Stimulated activated naive CD4-positive, alpha-beta T cell treated with Interleukin-2 at 50 U/mL for 16 hours (primary cell): ENCODE results near the gene APBB2.
"Not testable (repeated sequence)": the region's sequence is repeated elsewhere in the genome, so short reads cannot be mapped to it uniquely, and the experiment has no call there.

ENCODE experiments used
- DNase-seq: peaks from one replicate; lab custom pipeline; 2025; lab: John Stamatoyannopoulos, UW

The APBB2 gene

GRCh38 chr4:41060352-41061334 lies 153.7 kb downstream of the APBB2 start:
- DNase-seq: no peak

- not testable (repeated sequence) for DNase-seq
Observed at GRCh38 chr4:41059411-41059810, 154.9 kb downstream of the APBB2 start.

DNA sequence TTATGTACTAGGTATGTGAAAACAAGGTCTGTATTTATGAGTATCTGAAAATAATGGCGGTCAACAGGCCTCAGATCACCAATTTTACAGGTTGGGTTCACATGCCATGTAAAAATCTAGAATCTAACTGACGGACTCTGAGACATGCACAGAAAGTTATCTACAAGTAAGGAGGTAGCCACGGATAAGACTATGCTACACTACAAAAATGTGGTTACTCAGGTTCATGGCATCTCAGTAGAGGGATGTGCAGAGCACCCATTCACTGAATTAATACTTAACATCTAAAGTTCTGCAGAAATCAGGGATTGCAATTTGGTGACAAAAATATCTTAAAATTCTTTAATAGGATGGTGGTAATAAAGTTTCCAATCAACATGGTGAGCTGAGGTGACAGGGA lies 155.9 kb downstream of the APBB2 start:
- DNase-seq: no peak

DNA sequence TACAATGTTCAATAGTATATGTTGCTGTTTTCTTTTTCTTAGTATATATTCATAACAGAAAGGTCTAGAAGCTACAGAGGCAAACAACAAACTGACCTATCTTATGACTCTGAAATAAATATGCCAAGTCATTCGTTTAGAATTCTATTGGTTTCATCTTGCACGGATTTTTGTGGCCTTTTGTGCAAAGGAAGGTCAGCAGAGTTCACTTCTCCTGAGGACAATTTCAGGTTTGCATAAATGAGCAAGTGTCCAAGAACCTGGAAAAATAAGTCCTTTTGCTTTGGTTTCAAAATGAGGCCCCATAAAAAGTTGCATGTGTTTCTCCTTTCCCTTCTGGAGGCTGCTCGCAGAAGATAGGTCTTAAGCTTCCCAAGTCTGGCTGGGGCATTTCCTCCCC lies 156.9 kb downstream of the APBB2 start:
- DNase-seq: no peak

DNA sequence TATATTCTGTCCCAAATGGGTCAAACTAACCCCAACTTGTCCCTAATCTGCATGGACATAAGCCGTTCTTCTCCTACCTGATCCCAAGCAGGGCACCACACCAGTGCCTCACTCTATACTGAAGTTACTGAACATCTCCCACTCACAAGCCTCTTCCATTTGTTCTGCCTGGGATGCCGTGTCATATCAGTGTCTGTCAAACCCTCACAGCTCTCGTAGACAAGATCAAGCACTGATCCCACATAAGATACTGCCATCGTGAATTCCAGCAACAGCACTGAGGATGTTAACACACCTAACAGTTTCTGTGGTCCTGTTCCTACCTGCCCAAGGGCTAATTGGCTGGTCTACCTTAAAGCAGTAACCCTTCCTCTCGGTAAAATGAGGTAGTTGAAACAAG lies 162.1 kb downstream of the APBB2 start:
- DNase-seq: no peak

DNA sequence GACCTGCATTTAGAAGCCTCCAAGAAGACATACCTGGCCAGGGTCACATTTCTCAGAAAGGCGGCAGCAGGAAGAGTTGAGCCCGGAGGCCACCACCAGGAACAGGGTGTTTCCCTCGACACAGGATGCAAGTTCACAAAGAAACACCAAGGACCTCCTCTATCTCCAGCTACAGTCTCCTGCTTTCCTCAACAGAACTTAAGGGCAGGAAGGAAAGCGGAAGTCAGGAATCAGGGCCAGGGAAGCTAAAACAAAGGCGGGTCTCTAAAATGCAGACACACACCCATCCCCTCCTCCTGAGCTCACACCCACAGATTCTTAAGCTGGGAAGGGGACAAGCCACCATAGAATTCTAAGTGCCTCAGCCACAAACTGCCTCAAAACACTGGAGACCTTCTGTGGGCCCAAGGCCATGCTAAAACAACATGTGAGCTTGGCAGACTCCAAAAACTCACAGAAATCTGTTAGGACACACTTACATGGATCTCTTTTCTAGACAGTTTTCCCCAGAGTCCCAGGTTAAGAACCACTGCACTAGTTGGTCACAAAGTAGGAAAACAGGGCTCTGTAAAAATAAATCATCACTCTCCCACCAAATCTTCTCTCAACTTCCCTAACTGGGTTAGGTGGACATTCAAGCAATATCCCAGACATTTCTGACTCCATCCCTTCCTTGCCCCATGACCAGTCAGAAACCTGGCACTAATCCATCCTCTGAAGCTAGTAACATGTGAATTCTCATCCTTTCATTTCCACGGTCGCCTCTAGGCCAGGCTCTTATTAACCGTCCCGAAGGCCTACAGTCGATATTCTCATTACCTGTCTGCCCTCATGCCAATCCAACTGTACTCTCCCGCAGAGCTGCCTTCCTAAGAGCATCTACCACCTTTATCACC lies 163.2 kb downstream of the APBB2 start:
- no peak for DNase-seq

- no peak for DNase-seq
Observed at GRCh38 chr4:41050116-41050515, 164.2 kb downstream of the APBB2 start.

DNA sequence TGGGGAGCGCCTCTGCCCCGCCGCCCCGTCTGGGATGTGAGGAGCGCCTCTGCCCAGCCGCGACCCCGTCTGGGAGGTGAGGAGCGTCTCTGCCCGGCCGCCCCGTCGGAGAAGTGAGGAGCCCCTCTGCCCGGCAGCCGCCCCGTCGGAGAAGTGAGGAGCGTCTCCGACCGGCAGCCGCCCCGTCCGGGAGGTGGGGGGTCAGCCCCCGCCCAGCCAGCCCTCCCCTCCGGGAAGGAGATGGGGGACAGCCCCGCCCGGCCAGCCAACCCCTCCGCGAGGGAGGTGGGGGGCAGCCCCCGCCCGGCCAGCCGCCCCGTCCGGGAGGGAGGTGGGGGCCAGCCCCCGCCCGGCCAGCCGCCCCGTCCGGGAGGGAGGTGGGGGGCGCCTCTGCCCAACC lies 165.2 kb downstream of the APBB2 start:
- DNase-seq: not testable (repeated sequence)

DNA sequence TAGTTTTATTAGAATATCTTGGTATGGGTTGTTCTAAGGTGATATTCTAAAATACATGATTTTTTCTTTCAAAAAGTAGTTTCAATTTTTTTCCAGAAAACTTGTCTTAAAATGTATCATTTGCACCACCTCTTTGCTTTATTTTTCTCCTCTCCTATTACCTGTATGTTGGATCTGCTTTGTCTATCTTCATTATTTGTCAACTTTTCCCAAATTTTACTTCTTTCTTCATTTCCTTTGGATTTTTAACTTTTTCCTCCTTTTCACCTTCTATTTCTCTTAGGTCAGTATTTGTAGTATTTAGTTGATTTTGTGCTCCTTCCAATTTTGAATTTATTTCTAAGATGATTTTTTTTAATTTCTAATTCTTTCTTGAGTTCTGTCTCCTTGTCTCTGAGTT lies 169.6 kb downstream of the APBB2 start:
- no peak for DNase-seq

DNA sequence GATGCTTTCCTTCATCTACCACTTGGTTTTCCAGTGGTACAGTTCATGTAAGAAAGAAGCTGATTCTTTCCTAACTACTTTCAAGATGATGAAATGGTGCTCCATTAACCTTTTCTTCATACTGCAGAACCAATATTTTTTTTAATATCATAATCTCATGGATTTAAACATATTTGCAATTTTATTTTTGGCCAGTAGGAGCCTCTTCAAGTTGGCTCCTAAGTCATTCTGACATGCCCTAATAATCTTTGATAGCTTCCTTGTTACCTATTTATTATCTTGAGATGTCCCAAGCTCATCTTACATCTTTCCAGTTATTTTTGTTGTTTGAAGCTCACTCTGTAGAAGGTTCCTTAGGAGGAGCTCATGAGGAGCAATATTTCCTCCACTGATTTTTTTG lies 170.2 kb downstream of the APBB2 start:
- no peak for DNase-seq

DNA sequence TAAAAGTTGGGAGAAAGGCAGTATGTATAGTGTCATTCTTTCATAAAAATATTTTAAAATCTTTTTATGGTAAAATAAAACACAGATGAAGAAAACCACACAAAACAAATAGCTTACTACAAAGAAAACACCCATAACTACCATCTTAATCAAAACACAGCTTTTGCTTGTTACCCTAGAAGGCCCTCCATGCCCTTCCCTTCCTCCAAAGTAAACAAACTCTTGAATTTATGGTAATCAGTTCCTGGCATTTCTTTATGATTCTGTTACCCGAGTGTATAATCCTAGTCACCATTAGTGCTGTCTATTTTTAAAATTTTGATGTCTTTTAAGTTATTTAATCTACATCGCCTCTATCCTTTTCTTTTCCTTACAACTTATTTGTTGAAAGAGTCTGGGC lies 170.9 kb downstream of the APBB2 start:
- DNase-seq: no peak

GRCh38 chr4:41041551-41041950 lies 172.8 kb downstream of the APBB2 start:
- DNase-seq: no peak

- no peak for DNase-seq
Observed at GRCh38 chr4:41039317-41039716, 175.0 kb downstream of the APBB2 start.

GRCh38 chr4:41038304-41038703 lies 176.0 kb downstream of the APBB2 start:
- DNase-seq: no peak

DNA sequence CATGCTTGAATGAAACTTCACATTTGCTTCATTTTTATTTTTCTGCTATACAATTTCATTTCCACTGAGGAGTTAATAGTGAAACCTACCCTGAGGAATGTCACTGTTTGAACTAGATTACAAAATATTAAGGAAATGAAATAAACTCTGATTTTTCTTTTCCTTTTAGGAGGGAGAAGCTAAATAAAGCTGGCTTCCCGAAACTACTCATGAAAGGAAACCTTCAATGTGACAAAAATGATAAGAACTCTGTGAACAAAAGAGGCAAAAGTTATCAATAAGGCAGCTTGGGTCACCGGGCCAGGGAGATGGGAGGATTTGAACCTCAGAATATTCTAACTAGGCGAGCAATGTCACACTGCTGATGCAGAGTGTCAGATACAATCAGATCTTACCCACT lies 185.2 kb downstream of the APBB2 start:
- DNase-seq: no peak

DNA sequence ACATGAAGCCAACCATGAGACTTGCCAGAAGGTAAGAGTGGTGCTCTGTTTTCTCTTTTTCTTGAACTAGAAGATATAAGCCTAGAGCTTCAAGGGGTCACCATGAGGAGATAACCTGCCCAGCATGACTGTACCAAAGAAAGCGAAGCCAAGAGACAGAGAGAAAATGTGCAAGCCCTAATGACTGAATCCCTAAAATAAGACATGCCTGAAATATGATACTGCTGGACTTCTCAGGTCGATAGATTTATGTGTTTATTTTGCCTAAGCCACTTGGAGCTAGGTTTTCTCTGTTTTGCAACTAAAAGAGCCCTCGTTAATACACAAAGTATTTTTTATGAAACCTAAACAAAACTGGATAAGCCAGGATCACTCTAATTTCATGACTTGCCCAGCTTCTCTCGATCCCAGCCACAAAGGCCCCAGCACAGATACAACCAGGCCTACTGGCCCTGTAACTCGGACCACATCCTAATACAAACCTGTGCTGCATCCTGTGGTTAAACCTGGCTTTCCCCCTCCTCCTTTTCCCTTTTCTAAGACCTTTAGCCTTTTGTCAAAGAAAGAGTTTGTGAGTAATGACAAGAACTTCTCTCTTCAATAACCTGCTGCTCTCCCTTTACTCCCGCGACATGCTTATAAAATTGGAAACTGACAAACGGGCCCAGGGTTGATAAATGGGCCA lies 185.8 kb downstream of the APBB2 start:
- no peak for DNase-seq

DNA sequence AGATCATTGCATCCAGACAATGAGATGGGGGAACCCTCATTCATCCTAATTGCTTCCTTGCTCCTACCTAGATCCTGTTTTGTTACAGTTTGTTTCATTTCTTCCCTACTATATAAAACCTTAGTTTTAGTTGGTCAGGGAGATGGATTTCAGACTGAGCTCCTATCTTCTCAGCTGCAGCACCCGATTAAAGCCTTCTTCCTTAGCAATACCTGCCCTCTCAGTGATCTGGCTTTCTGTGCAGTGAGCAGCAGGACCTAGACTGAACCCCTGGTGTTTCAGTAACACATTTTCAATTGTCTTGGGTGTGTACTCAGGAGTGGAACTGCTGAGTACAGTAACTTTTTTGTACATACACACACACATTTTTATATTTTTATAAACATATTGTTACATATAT lies 187.4 kb downstream of the APBB2 start:
- DNase-seq: no peak

DNA sequence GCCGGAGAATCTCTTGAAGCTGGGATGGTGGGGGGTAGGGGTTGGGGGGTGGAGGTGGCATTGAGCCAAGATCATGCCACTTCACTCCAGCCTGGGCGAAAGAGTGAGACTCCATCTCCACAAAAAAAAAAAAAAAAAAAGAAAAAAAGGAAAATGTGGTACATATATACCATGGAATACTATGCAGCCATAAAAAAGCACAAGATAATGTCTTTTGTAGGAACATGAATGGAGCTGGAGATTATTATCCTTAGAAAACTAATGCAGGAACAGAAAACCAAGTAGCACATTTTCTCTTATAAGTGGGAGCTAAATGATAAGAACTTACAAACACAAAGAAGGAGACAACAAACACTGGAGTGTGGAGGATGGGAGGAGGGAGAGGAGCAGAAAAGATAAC lies 188.5 kb downstream of the APBB2 start:
- no peak for DNase-seq

- no peak for DNase-seq
Observed at GRCh38 chr4:41024556-41025491, 189.5 kb downstream of the APBB2 start.

GRCh38 chr4:41022116-41022515 lies 192.2 kb downstream of the APBB2 start:
- DNase-seq: no peak

- DNase-seq: no peak
Observed at GRCh38 chr4:41015016-41015675, 199.2 kb downstream of the APBB2 start.
